ENCODE data around the gene CASP2.

GRCh38 chr7:143318661-143319060, 30.5 kb downstream of the CASP2 start:
- no peak for TF ChIP-seq CTCF (conservative IDR thresholded peaks at IDR 0.05)
- TF ChIP-seq EZH2 (IDR thresholded peaks at IDR 0.05; ENCODE audit: low read depth), result no peak
